Progenitor cell of endocrine pancreas (in vitro differentiated cells): Measurements from ENCODE around the gene WDR55. TPM values are rescaled to one million over a fixed set of nuclear protein-coding genes. Genes with fewer than 3 reads are reported as not detected.
"Not testable (repeated sequence)": the region's sequence is repeated elsewhere in the genome, so short reads cannot be mapped to it uniquely, and the experiment has no call there.

Experiments used
- DNase-seq: peaks from one replicate; pipeline ENCODE4 v3.0.0; 2021; ENCODE audit warnings: low spot score; ENCODE audit not compliant: unreplicated experiment
- H3K27ac Mint-ChIP-seq: 2 replicates; pipeline ENCODE4 v1.8.0; 2021; ENCODE audit warnings: mild to moderate bottlenecking, moderate library complexity, mixed read lengths
- H3K27me3 Mint-ChIP-seq: 2 replicates; pipeline ENCODE4 v1.8.0; 2021; ENCODE audit warnings: mixed read lengths
- H3K36me3 Mint-ChIP-seq: 2 replicates; pipeline ENCODE4 v1.8.0; 2022; ENCODE audit warnings: mixed read lengths; ENCODE audit not compliant: insufficient read depth
- H3K4me1 Mint-ChIP-seq: 2 replicates; pipeline ENCODE4 v1.8.0; 2021; ENCODE audit warnings: low read depth, mixed read lengths
- H3K4me3 Mint-ChIP-seq: 2 replicates; pipeline ENCODE4 v1.8.0; 2021; ENCODE audit warnings: low read depth, mild to moderate bottlenecking, moderate library complexity, mixed read lengths
- H3K9me3 Mint-ChIP-seq: 2 replicates; pipeline ENCODE4 v1.8.0; 2021; ENCODE audit warnings: low read depth, mixed read lengths
- CTCF ChIP-seq: fragments of 200-600 bp; sonication (generic); IDR thresholded peaks from one replicate; pipeline ENCODE4 v1.5.0; 2021; ENCODE audit warnings: antibody characterized with exemption, mild to moderate bottlenecking; ENCODE audit not compliant: unreplicated experiment
- microRNA-seq: library from miRNA; unstranded; fragments of <30 nt; microRNA quantifications from one replicate; pipeline ENCODE4 v1.1.0, GENCODE V29; 2020; ENCODE audit warnings: borderline number of aligned reads; ENCODE audit not compliant: unreplicated experiment
- total RNA-seq: library from RNA; stranded (reverse); gene quantifications from 2 replicates; pipeline ENCODE4 v1.2.1, GENCODE V29; 2021

WDR55 gene
- total RNA-seq, 1 donor from 2014 or later: 26.0 TPM

- no peak for DNase-seq
- H3K36me3 Mint-ChIP-seq: no peaks in the 10 kb centered on the region
- H3K9me3 Mint-ChIP-seq: no peaks in the 10 kb centered on the region
- H3K4me3 Mint-ChIP-seq: peak overlapping the region; percentile 45
- H3K27me3 Mint-ChIP-seq: peaks cover 6% of the 10 kb centered on the region
- H3K27ac Mint-ChIP-seq: no peak overlapping the region
- no peak for TF ChIP-seq CTCF
- peaks cover 1% of the 10 kb centered on the region for H3K4me1 Mint-ChIP-seq
Measured at GRCh38 chr5:140718266-140718592, 53.5 kb downstream of the WDR55 start.

- peaks cover 11% of the 10 kb centered on the region for H3K27me3 Mint-ChIP-seq
- not testable (repeated sequence) for H3K9me3 Mint-ChIP-seq, H3K36me3 Mint-ChIP-seq, H3K27ac Mint-ChIP-seq, H3K4me1 Mint-ChIP-seq, H3K4me3 Mint-ChIP-seq, DNase-seq
Measured at GRCh38 chr5:140720738-140721137, 56.0 kb downstream of the WDR55 start.

- H3K9me3 Mint-ChIP-seq, H3K27ac Mint-ChIP-seq, DNase-seq, H3K4me1 Mint-ChIP-seq, H3K36me3 Mint-ChIP-seq, H3K4me3 Mint-ChIP-seq: not testable (repeated sequence)
- H3K27me3 Mint-ChIP-seq: peaks cover 12% of the 10 kb centered on the region
Measured at GRCh38 chr5:140721395-140721794, 56.7 kb downstream of the WDR55 start.

Small RNAs within 50 kb of the gene (microRNA-seq; reads per million reads assigned to microRNA genes)
- not detected for gene MIR3655

Other genes starting within 250 kb of the WDR55 start
- gene EIF4EBP3, start 117.2 kb upstream of the WDR55 start, total RNA-seq: 6.1 and 6.7 TPM in 2 replicates
- 31.8 and 34.6 TPM in 2 replicates for gene SRA1, start 107.4 kb upstream of the WDR55 start, total RNA-seq
- gene APBB3, start 100.3 kb upstream of the WDR55 start, total RNA-seq: 47.8 and 53.6 TPM in 2 replicates
- gene SLC35A4, start 100.1 kb upstream of the WDR55 start, total RNA-seq: 67.3 and 69.2 TPM in 2 replicates
- gene CD14, start 31.7 kb upstream of the WDR55 start, total RNA-seq: 0.36 TPM in 1 of 2 replicates, not detected in the other
- gene TMCO6, start 25.5 kb upstream of the WDR55 start, total RNA-seq: 25.9 and 27.5 TPM in 2 replicates
- 62.4 and 63.9 TPM in 2 replicates for gene NDUFA2, start 17.3 kb upstream of the WDR55 start, total RNA-seq
- 76.1 and 85.2 TPM in 2 replicates for gene IK, start 17.1 kb upstream of the WDR55 start, total RNA-seq
- gene DND1, start 8.7 kb downstream of the WDR55 start, total RNA-seq: 3.1 and 4.0 TPM in 2 replicates
- gene HARS1, start 26.5 kb downstream of the WDR55 start, total RNA-seq: 77.7 and 78.9 TPM in 2 replicates
- gene HARS2, start 26.6 kb downstream of the WDR55 start, total RNA-seq: 44.7 and 47.5 TPM in 2 replicates
- gene ZMAT2, start 35.5 kb downstream of the WDR55 start, total RNA-seq: 67.6 and 67.7 TPM in 2 replicates
- not detected in 2 replicates for gene PCDHA1, start 121.2 kb downstream of the WDR55 start, total RNA-seq
- gene PCDHA2, start 129.9 kb downstream of the WDR55 start, total RNA-seq: 5.6 and 5.9 TPM in 2 replicates
- 1.5 and 2.4 TPM in 2 replicates for gene PCDHA3, start 136.2 kb downstream of the WDR55 start, total RNA-seq
- gene PCDHA4, start 142.2 kb downstream of the WDR55 start, total RNA-seq: 27.8 and 28.6 TPM in 2 replicates
- 3.4 and 4.4 TPM in 2 replicates for gene PCDHA5, start 156.7 kb downstream of the WDR55 start, total RNA-seq
- 12.5 and 13.2 TPM in 2 replicates for gene PCDHA6, start 163.1 kb downstream of the WDR55 start, total RNA-seq
- gene PCDHA7, start 169.4 kb downstream of the WDR55 start, total RNA-seq: 4.3 and 4.9 TPM in 2 replicates
- gene PCDHA8, start 176.3 kb downstream of the WDR55 start, total RNA-seq: 4.9 and 5.1 TPM in 2 replicates
- 3.4 and 3.8 TPM in 2 replicates for gene PCDHA9, start 183.5 kb downstream of the WDR55 start, total RNA-seq
- gene PCDHA10, start 191.0 kb downstream of the WDR55 start, total RNA-seq: 18.3 and 19.2 TPM in 2 replicates
- 10.0 and 10.5 TPM in 2 replicates for gene PCDHA11, start 204.1 kb downstream of the WDR55 start, total RNA-seq
- 12.9 and 13.7 TPM in 2 replicates for gene PCDHA12, start 210.4 kb downstream of the WDR55 start, total RNA-seq
- 3.5 and 3.9 TPM in 2 replicates for gene PCDHA13, start 217.2 kb downstream of the WDR55 start, total RNA-seq